Measurements from ENCODE around the gene USP40. TPM values are rescaled to one million over a fixed set of nuclear protein-coding genes. Genes with fewer than 3 reads are reported as not detected.

USP40 gene
- total and polyA plus RNA-seq, 2 donors (not counting 1 experiment from before 2014, with no cell fraction given) = 19.8 to 37.0 TPM

DNA sequence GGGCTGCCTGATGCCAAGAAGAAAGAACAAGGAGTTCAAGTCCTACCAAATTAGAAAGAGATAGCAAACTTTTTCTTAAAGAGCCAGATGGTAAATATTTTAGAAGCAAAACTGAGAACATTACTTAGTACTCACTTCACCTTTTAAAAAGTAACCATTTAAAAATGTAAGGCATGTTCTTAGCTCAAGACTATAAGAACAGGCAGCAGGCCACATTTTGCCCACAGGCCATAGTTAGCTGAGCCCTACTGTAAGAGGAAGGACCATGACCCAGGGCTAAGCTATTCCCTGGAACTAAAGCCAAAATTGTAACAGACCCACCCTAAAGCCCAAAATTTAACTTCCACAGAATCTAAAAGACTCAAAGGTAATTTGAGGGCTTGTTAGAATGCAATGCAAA is 31.3 kb downstream of the USP40 start:
- intact Hi-C loops (cut with micrococcal nuclease) = no loop called here
- no peak overlapping the region for H3K4me3 Mint-ChIP-seq
- no peak overlapping the region for H3K27ac Mint-ChIP-seq
- Histone ChIP-seq H3K79me2 (ENCODE audit: control insufficient read depth, insufficient read depth, low read length) (no peaks in the 10 kb centered on the region), H3K4me2 (replicated peaks; ENCODE audit: low read depth, low read length, poor library complexity, severe bottlenecking) (no peak overlapping the region), H2AFZ (ENCODE audit: insufficient read depth, low read depth, low read length, poor library complexity, severe bottlenecking) (no peak overlapping the region), H3K9ac (ENCODE audit: low read length) (no peak overlapping the region), H3K4me3 (ENCODE audit: control extremely low read depth in 1 of 5, extremely low read depth in 1 of 5, insufficient read depth in 1 of 5, low read depth in 2 of 5, low read length in 4 of 5) (no peak overlapping the region), H3K4me1 (ENCODE audit: control insufficient read depth in 2 of 2, insufficient read depth in 2 of 2, low read length in 2 of 2) (no peaks in the 10 kb centered on the region), H3K9me3 (ENCODE audit: control extremely low read depth in 1 of 3, control insufficient read depth in 2 of 3, insufficient read depth in 1 of 3, low read length in 2 of 3) (no peaks in the 10 kb centered on the region), H4K20me1 (ENCODE audit: control insufficient read depth, insufficient read depth, low read length, poor library complexity, severe bottlenecking) (no peaks in the 10 kb centered on the region), H3K36me3 (replicated peaks in 1 of 2; ENCODE audit: control extremely low read depth in 1 of 2, control insufficient read depth in 1 of 2, extremely low read depth in 1 of 2, insufficient read depth in 2 of 2, low read length in 1 of 2) (peaks cover 2 to 4% of the 10 kb centered on the region in 2 experiments), H3K27ac (ENCODE audit: low read length in 2 of 2) (no peak overlapping the region), H3K27me3 (replicated peaks in 1 of 4; ENCODE audit: control extremely low read depth in 1 of 4, control insufficient read depth in 3 of 4, insufficient read depth in 4 of 4, low read length in 3 of 4) (no peaks in the 10 kb centered on the region)
- TF ChIP-seq, protein P1, sequence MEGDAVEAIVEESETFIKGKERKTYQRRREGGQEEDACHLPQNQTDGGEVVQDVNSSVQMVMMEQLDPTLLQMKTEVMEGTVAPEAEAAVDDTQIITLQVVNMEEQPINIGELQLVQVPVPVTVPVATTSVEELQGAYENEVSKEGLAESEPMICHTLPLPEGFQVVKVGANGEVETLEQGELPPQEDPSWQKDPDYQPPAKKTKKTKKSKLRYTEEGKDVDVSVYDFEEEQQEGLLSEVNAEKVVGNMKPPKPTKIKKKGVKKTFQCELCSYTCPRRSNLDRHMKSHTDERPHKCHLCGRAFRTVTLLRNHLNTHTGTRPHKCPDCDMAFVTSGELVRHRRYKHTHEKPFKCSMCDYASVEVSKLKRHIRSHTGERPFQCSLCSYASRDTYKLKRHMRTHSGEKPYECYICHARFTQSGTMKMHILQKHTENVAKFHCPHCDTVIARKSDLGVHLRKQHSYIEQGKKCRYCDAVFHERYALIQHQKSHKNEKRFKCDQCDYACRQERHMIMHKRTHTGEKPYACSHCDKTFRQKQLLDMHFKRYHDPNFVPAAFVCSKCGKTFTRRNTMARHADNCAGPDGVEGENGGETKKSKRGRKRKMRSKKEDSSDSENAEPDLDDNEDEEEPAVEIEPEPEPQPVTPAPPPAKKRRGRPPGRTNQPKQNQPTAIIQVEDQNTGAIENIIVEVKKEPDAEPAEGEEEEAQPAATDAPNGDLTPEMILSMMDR (IDR thresholded peaks at IDR 0.05) = no peak
- TF ChIP-seq EZH2 (IDR thresholded peaks at IDR 0.05; ENCODE audit: borderline replicate concordance, insufficient read depth, low read depth, low read length, poor library complexity, severe bottlenecking) = no peak
- H3K9me3 Mint-ChIP-seq (ENCODE audit: insufficient read depth) = no peaks in the 10 kb centered on the region
- H3K4me1 Mint-ChIP-seq = no peaks in the 10 kb centered on the region
- CTCF ChIA-PET = no interaction called here
- ATAC-seq (ENCODE audit: low read depth) (no peak), DNase-seq (no peak)
- POLR2A ChIA-PET = no interaction called here
- H3K27me3 Mint-ChIP-seq = no peaks in the 10 kb centered on the region

DNA sequence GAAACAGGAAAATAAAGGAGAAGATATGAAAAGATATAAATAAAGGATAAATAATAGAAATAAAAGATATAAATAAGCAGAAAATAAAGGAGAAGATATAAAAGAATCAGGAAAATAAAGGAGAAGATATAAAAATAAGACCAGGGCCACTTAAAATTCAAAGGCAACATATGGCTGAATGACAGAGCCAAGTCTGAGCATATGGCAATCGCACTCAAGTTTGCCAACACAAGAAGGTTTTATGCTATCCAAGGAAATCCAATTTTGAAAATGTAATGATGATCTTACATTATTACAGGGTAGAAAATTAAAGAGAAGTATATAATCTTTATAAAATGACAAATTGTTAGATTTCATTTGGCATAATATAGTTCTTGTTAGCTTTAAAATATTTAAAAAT is 33.6 kb downstream of the USP40 start:
- no peak overlapping the region for H3K9ac ChIP-seq (ENCODE audit: low read length)
- WGBS (ENCODE audit: insufficient coverage) = no CpG with 5 or more reads among the region's 1 CpG
- no peak overlapping the region for H3K4me3 Mint-ChIP-seq
- no peaks in the 10 kb centered on the region for H3K79me2 ChIP-seq (ENCODE audit: control insufficient read depth, insufficient read depth, low read length)
- intact Hi-C loops (cut with micrococcal nuclease) = no loop called here
- no peaks in the 10 kb centered on the region for H3K4me1 ChIP-seq (ENCODE audit: control insufficient read depth in 2 of 2, insufficient read depth in 2 of 2, low read length in 2 of 2)
- DNase-seq = no peak
- no peak overlapping the region for H3K4me2 ChIP-seq (replicated peaks; ENCODE audit: low read depth, low read length, poor library complexity, severe bottlenecking)
- H3K9me3 Mint-ChIP-seq (ENCODE audit: insufficient read depth) = no peaks in the 10 kb centered on the region
- TF ChIP-seq EZH2 (IDR thresholded peaks at IDR 0.05; ENCODE audit: borderline replicate concordance, insufficient read depth, low read depth, low read length, poor library complexity, severe bottlenecking) = no peak
- TF ChIP-seq, protein P1 (IDR thresholded peaks at IDR 0.05) = no peak
- no peaks in the 10 kb centered on the region for H3K27me3 Mint-ChIP-seq
- no peak overlapping the region for H2AFZ ChIP-seq (ENCODE audit: insufficient read depth, low read depth, low read length, poor library complexity, severe bottlenecking)
- H3K9me3 ChIP-seq (ENCODE audit: control extremely low read depth in 1 of 3, control insufficient read depth in 2 of 3, insufficient read depth in 1 of 3, low read length in 2 of 3) = no peaks in the 10 kb centered on the region
- POLR2A ChIA-PET = no interaction called here
- H3K27ac ChIP-seq (ENCODE audit: low read length in 2 of 2) = no peak overlapping the region
- no peaks in the 10 kb centered on the region for H3K27me3 ChIP-seq (replicated peaks in 1 of 4; ENCODE audit: control extremely low read depth in 1 of 4, control insufficient read depth in 3 of 4, insufficient read depth in 4 of 4, low read length in 3 of 4)
- H3K36me3 ChIP-seq (replicated peaks in 1 of 2; ENCODE audit: control extremely low read depth in 1 of 2, control insufficient read depth in 1 of 2, extremely low read depth in 1 of 2, insufficient read depth in 2 of 2, low read length in 1 of 2) = peaks cover 0 to 2% of the 10 kb centered on the region in 2 experiments
- H3K27ac Mint-ChIP-seq = no peak overlapping the region
- H3K4me3 ChIP-seq (ENCODE audit: control extremely low read depth in 1 of 5, extremely low read depth in 1 of 5, insufficient read depth in 1 of 5, low read depth in 2 of 5, low read length in 4 of 5) = no peak overlapping the region
- H3K4me1 Mint-ChIP-seq = no peaks in the 10 kb centered on the region
- H4K20me1 ChIP-seq (ENCODE audit: control insufficient read depth, insufficient read depth, low read length, poor library complexity, severe bottlenecking) = no peaks in the 10 kb centered on the region
- CTCF ChIA-PET = no interaction called here
- ATAC-seq (ENCODE audit: low read depth) = no peak

Data from B cell (primary cell).